ENCODE measurements around the gene TBCD. TPM values are rescaled to one million over a fixed set of nuclear protein-coding genes. Genes with fewer than 3 reads are reported as not detected.
"Not testable (repeated sequence)": the region's sequence is repeated elsewhere in the genome, so short reads cannot be mapped to it uniquely, and the experiment has no call there.

Gene TBCD
- total RNA-seq, 1 experiment from 2014 or later = 129 TPM

- no peak overlapping the region for H4K5ac ChIP-seq (ENCODE audit: insufficient read length, low read depth, low read length)
- no peaks in the 10 kb centered on the region for H3K9me3 ChIP-seq (ENCODE audit: control insufficient read depth, low read depth, low read length)
- no peaks in the 10 kb centered on the region; the same call in 1 of the 2 replicates for H3K79me2 ChIP-seq (ENCODE audit: insufficient read depth, low read length)
- peaks cover 5% of the 10 kb centered on the region in 2 experiments for H3K4me1 Mint-ChIP-seq
- no peak overlapping the region for H4K91ac ChIP-seq (ENCODE audit: insufficient read length, low read depth, low read length)
- WGBS (ENCODE audit: extremely low coverage, insufficient read length, low lambda C conversion rate) = no CpG with 5 or more reads among the region's 18 CpGs
- H2BK5ac ChIP-seq (ENCODE audit: insufficient read length, low read length) = no peak overlapping the region
- no peaks in the 10 kb centered on the region for H3K23me2 ChIP-seq (ENCODE audit: insufficient read length, low read depth, low read length, poor library complexity, severe bottlenecking)
- no peak overlapping the region for H3K23ac ChIP-seq (ENCODE audit: insufficient read length, low read depth, low read length)
- no peak overlapping the region for H3K4me2 ChIP-seq (ENCODE audit: insufficient read depth, insufficient read length, low read length)
- no peaks in the 10 kb centered on the region for H3K27me3 ChIP-seq (ENCODE audit: insufficient read depth, low read length)
- no peak overlapping the region for H3K27ac ChIP-seq (ENCODE audit: insufficient read length, low read depth, low read length)
- no peak overlapping the region for H2AK5ac ChIP-seq (ENCODE audit: insufficient read length, low read length)
- no peak overlapping the region for H4K8ac ChIP-seq (replicated peaks; ENCODE audit: insufficient read length, low read depth, low read length)
- no peak overlapping the region for H2BK12ac ChIP-seq (ENCODE audit: insufficient read length, low read depth, low read length)
- no peak for TF ChIP-seq CTCF (conservative IDR thresholded peaks at IDR 0.05)
- no peak overlapping the region for H3K4ac ChIP-seq (ENCODE audit: low read depth, low read length)
- H2BK15ac ChIP-seq (ENCODE audit: low read depth, low read length) = no peak overlapping the region
- H3K27me3 Mint-ChIP-seq (ENCODE audit: low read depth) = no peaks in the 10 kb centered on the region
- H3K4me1 ChIP-seq (ENCODE audit: insufficient read depth, low read length) = no peaks in the 10 kb centered on the region
- no peaks in the 10 kb centered on the region for H3K79me1 ChIP-seq (ENCODE audit: insufficient read depth, low read depth, low read length, poor library complexity, severe bottlenecking)
- no peak overlapping the region for H3K56ac ChIP-seq (ENCODE audit: insufficient read length, low read depth, low read length)
- H3K14ac ChIP-seq (ENCODE audit: insufficient read depth, low read length) = no peak overlapping the region; the same call in 1 of the 2 replicates
- H3K9ac ChIP-seq (ENCODE audit: extremely low read depth, insufficient read length, low read length) = no peak overlapping the region
- no peak overlapping the region for H2AFZ ChIP-seq (ENCODE audit: low read length)
- H4K20me1 ChIP-seq (ENCODE audit: control insufficient read depth, insufficient read depth, insufficient read length) = no peaks in the 10 kb centered on the region
- no peaks in the 10 kb centered on the region; a peak in 1 of 5 replicates for H3K9me3 Mint-ChIP-seq
- no peak overlapping the region for H3T11ph ChIP-seq (ENCODE audit: low read length)
- DNase-seq = no peak
- no peak overlapping the region for H2BK120ac ChIP-seq (ENCODE audit: low read depth, low read length, poor library complexity, severe bottlenecking)
- H3K4me3 Mint-ChIP-seq = no peak overlapping the region
- no peak overlapping the region for H3K18ac ChIP-seq (ENCODE audit: insufficient read length, low read depth, low read length)
- peaks cover 30 to 42% (median 35%) of the 10 kb centered on the region in 3 experiments for H3K36me3 Mint-ChIP-seq (ENCODE audit: insufficient read depth in 1 of 3, low read depth in 3 of 3)
- no peak overlapping the region for H2BK20ac ChIP-seq (ENCODE audit: low read depth, low read length, poor library complexity, severe bottlenecking)
- no peak overlapping the region for H3K27ac Mint-ChIP-seq
These were observed 31.6 kb downstream of the TBCD start for GRCh38 chr17:82783498-82783897.

DNA sequence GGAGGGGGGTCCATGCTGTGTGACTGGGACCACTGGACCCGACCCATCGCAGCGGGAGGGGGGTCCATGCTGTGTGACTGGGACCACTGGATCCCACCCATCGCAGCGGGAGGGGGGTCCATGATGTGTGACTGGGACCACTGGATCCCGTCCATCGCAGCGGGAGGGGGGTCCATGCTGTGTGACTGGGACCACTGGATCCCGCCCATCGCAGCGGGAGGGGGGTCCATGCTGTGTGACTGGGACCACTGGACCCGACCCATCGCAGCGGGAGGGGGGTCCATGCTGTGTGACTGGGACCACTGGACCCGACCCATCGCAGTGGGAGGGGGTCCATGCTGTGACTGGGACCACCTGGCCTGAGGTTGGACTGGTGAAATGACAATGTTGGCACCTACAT lies 33.7 kb downstream of the TBCD start:
- not testable (repeated sequence) for H3K4me1 Mint-ChIP-seq; H3K9ac ChIP-seq (ENCODE audit: extremely low read depth, insufficient read length, low read length); H4K5ac ChIP-seq (ENCODE audit: insufficient read length, low read depth, low read length); H3K27ac ChIP-seq (ENCODE audit: insufficient read length, low read depth, low read length); H3K27ac Mint-ChIP-seq; H2BK5ac ChIP-seq (ENCODE audit: insufficient read length, low read length); H3K4me3 Mint-ChIP-seq; H3K9me3 Mint-ChIP-seq; H3T11ph ChIP-seq (ENCODE audit: low read length); H3K23me2 ChIP-seq (ENCODE audit: insufficient read length, low read depth, low read length, poor library complexity, severe bottlenecking); H3K27me3 Mint-ChIP-seq (ENCODE audit: low read depth); H3K4ac ChIP-seq (ENCODE audit: low read depth, low read length); H3K79me2 ChIP-seq (ENCODE audit: insufficient read depth, low read length); H3K27me3 ChIP-seq (ENCODE audit: insufficient read depth, low read length); H2AK5ac ChIP-seq (ENCODE audit: insufficient read length, low read length); H2BK15ac ChIP-seq (ENCODE audit: low read depth, low read length); H3K23ac ChIP-seq (ENCODE audit: insufficient read length, low read depth, low read length); H4K8ac ChIP-seq (replicated peaks; ENCODE audit: insufficient read length, low read depth, low read length); H3K9me3 ChIP-seq (ENCODE audit: control insufficient read depth, low read depth, low read length); H3K18ac ChIP-seq (ENCODE audit: insufficient read length, low read depth, low read length); H3K14ac ChIP-seq (ENCODE audit: insufficient read depth, low read length); H3K79me1 ChIP-seq (ENCODE audit: insufficient read depth, low read depth, low read length, poor library complexity, severe bottlenecking); H2AFZ ChIP-seq (ENCODE audit: low read length); DNase-seq; H2BK120ac ChIP-seq (ENCODE audit: low read depth, low read length, poor library complexity, severe bottlenecking); H3K56ac ChIP-seq (ENCODE audit: insufficient read length, low read depth, low read length); H2BK20ac ChIP-seq (ENCODE audit: low read depth, low read length, poor library complexity, severe bottlenecking); H3K4me1 ChIP-seq (ENCODE audit: insufficient read depth, low read length); H3K4me2 ChIP-seq (ENCODE audit: insufficient read depth, insufficient read length, low read length); H2BK12ac ChIP-seq (ENCODE audit: insufficient read length, low read depth, low read length); H4K91ac ChIP-seq (ENCODE audit: insufficient read length, low read depth, low read length); H4K20me1 ChIP-seq (ENCODE audit: control insufficient read depth, insufficient read depth, insufficient read length)
- H3K36me3 Mint-ChIP-seq (ENCODE audit: insufficient read depth in 1 of 3, low read depth in 3 of 3) = peaks cover 30 to 46% (median 39%) of the 10 kb centered on the region in 3 experiments
- WGBS (ENCODE audit: extremely low coverage, insufficient read length, low lambda C conversion rate) = no CpG with 5 or more reads among the region's 16 CpGs
